Urinary bladder (tissue), 4 donors: ENCODE results near the gene TKFC. TPM values are rescaled to one million over a fixed set of nuclear protein-coding genes. Genes with fewer than 3 reads are reported as not detected.
A peak's percentile ranks its signal among the peaks of the same experiment; 100 is the strongest.
"Not testable (repeated sequence)": the region's sequence is repeated elsewhere in the genome, so short reads cannot be mapped to it uniquely, and the experiment has no call there.

ENCODE experiments used
- DNase-seq: peaks from one replicate; pipeline ENCODE4 v3.0.0-alpha.2; 2015; ENCODE audit errors: extremely low spot score
- H3K27ac ChIP-seq: one replicate; pipeline ENCODE4 v1.5.1; 2013; ENCODE audit warnings: low read depth, mild to moderate bottlenecking, moderate library complexity
- H3K36me3 ChIP-seq: one replicate; pipeline ENCODE4 v1.6.1; 2013; ENCODE audit warnings: mild to moderate bottlenecking, moderate library complexity; ENCODE audit not compliant: insufficient read depth
- H3K4me1 ChIP-seq: one replicate; pipeline ENCODE4 v1.6.1; 2013; ENCODE audit warnings: mild to moderate bottlenecking, moderate library complexity; ENCODE audit not compliant: insufficient read depth
- H3K4me3 ChIP-seq: one replicate; pipeline ENCODE4 v1.5.1; 2013; ENCODE audit warnings: low read depth, low read length
- WGBS: extraction: QIAGEN DNeasy Blood & Tissue Kit; methylation state at CpG from one replicate; pipeline ENCODE4 v1.1.7; 2013; 5-methylcytosine and 5-hydroxymethylcytosine counted together
- polyA plus RNA-seq: library from polyadenylated mRNA; stranded (reverse); fragments of 200-250 nt; gene quantifications from one replicate; pipeline ENCODE4 v1.2.3, GENCODE V29; 2013
- total RNA-seq: library from RNA; depleted of rRNA; stranded (reverse); fragments of >200 nt; gene quantifications from one replicate; pipeline ENCODE4 v1.2.3, GENCODE V29; 2014
- donor health status: healthy with polysubstance abuse.
- donor health status: healthy.

TKFC gene
- total and polyA plus RNA-seq, 2 donors: 8.3 to 27.6 TPM

GRCh38 chr11:61377461-61378160 lies 44.6 kb downstream of the TKFC start:
- no peak overlapping the region for H3K27ac ChIP-seq
- no peak for DNase-seq
- WGBS: 91% methylated on average over 6 of the region's 6 CpGs

GRCh38 chr11:61378713-61379313 lies 45.8 kb downstream of the TKFC start:
- Histone ChIP-seq H3K4me3 (no peak overlapping the region), H3K36me3 (no peaks in the 10 kb centered on the region), H3K4me1 (no peaks in the 10 kb centered on the region), H3K27ac (peak overlapping the region; percentile 84)
- WGBS: 68% methylated on average over 5 of the region's 5 CpGs
- no peak for DNase-seq

More at GRCh38 chr11:61377461-61378160, 44.6 kb downstream of the TKFC start:
- Histone ChIP-seq H3K4me3 (no peak overlapping the region), H3K4me1 (no peaks in the 10 kb centered on the region), H3K36me3 (no peaks in the 10 kb centered on the region)

DNA sequence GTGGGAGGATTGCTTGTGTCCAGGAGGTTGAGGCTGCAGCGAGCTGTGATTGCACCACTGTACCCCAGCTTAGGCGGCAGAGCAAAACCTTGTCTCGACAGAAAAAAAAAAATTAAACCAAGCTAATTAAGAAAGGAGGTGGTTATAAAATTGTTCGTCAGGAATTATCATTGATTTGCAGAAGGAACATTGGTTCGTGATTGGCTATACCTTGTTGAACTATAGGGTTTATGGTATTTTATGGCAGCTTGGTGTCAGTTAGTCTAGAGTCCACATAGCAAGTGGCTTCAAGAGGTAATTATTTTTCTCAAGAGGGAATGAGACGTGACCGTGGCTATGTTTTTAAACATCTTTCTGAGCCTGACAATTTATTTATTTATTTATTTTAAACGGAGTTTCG lies 47.9 kb downstream of the TKFC start:
- Histone ChIP-seq H3K4me1 (no peaks in the 10 kb centered on the region), H3K4me3 (no peak overlapping the region), H3K36me3 (no peaks in the 10 kb centered on the region), H3K27ac (no peak overlapping the region)
- DNase-seq: no peak
- WGBS: 96% methylated on average over 9 of the region's 9 CpGs

- DNase-seq, H3K4me1 ChIP-seq, H3K4me3 ChIP-seq, H3K36me3 ChIP-seq, H3K27ac ChIP-seq: not testable (repeated sequence)
- 90% methylated on average over 5 of the region's 5 CpGs for WGBS
These were observed 50.8 kb downstream of the TKFC start for GRCh38 chr11:61383859-61384258.

DNA sequence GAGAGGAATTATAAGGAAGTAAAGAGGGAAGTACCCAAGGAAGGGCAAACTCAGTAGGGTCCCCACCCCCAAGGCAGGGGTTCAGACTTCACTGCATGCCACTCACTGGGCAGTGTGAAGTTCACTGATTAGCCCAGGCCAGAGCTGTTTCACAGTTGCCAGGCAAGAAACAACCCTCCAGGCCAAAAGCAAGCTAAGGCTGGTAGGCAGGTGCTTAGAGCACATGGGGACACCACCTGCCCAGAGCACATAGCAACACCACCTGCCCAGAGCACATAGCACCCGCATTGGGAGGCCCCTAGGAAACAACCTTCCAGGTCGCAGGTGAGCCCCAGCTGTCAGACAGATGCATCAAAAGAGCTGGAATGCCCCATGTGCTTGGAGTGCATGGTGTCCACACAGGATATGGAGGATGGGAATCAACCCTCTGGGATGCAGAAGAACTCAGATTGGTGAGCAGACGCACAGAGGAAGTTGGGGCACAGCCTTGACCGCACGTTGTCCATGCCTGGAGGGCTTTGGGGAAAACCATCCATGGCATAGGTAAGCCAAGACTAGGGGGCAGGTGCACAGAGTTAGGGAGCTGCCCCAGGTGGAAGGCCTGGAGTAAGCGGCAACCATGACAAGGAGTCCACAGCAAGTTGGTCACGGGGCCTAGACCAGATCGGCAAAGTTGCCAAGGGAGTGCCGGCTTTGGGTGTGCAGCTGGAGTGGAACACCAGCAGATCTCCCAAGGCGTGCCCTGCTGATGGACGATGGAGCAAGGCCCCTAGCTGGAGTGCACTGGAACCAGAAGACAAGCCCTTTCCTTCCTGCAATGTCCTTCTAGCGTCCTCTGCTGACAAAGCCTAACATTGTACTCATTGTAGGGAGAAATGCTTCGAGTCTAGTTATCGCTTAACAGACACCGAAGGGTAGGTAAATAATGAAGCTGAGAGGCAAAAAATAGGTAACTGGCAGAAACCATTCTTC lies 51.5 kb downstream of the TKFC start:
- Histone ChIP-seq H3K4me3 (no peak overlapping the region), H3K27ac (no peak overlapping the region), H3K36me3 (no peaks in the 10 kb centered on the region), H3K4me1 (no peaks in the 10 kb centered on the region)
- 88% methylated on average over 15 of the region's 15 CpGs for WGBS
- DNase-seq: no peak

GRCh38 chr11:61390161-61390560 lies 57.1 kb downstream of the TKFC start:
- no peaks in the 10 kb centered on the region for H3K4me1 ChIP-seq
- no peaks in the 10 kb centered on the region for H3K36me3 ChIP-seq
- H3K27ac ChIP-seq: no peak overlapping the region
- no peak overlapping the region for H3K4me3 ChIP-seq
- 63% methylated on average over 1 of the region's 1 CpG for WGBS
- DNase-seq: no peak

DNA sequence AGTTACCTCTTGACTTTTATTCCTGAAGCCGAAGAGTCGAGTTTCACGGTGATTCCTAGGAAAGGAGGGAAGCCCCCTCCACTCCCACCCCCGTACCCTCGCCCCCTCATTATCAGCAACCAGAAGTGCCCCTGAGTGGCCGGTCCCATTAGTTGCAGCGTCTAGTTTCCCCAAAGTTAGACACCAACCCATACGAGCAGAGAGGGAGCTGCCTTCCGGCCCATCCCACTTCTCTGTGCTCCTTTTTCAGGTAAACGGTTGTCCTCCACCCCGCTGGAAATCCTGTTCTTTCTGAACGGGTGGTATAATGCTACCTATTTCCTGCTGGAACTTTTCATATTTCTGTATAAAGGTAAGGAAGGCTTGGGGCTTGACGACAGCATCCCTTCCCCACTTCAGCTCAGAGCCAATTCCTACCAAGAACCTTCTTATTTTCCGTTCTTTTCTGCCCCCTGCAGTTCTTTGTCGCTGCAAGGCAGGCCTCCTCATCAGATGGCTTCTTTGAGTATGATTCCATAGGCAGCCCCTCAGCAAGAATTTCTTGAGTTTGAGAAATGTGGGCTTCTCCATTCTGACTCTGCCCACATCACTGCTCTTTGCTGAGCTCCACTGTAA lies 60.1 kb downstream of the TKFC start:
- Histone ChIP-seq H3K4me3 (peak overlapping the region; percentile 81), H3K4me1 (no peaks in the 10 kb centered on the region), H3K36me3 (no peaks in the 10 kb centered on the region), H3K27ac (no peak overlapping the region)
- DNase-seq: no peak
- 2% methylated on average over 15 of the region's 15 CpGs for WGBS

Other genes starting within 250 kb of the TKFC start
- gene CD5, start 230.7 kb upstream of the TKFC start, total RNA-seq: not detected
- 0.62 TPM for gene CD5, start 230.7 kb upstream of the TKFC start, polyA plus RNA-seq
- 8.6 TPM for gene VPS37C, start 171.8 kb upstream of the TKFC start, total RNA-seq
- gene VPS37C, start 171.8 kb upstream of the TKFC start, polyA plus RNA-seq: 23.5 TPM
- gene PGA3, start 129.7 kb upstream of the TKFC start, total RNA-seq: 1.3 TPM
- gene PGA3, start 129.7 kb upstream of the TKFC start, polyA plus RNA-seq: 0.60 TPM
- 1.2 TPM for gene PGA4, start 110.9 kb upstream of the TKFC start, total RNA-seq
- 1.1 TPM for gene PGA4, start 110.9 kb upstream of the TKFC start, polyA plus RNA-seq
- 0.69 TPM for gene PGA5, start 92.1 kb upstream of the TKFC start, total RNA-seq
- 0.38 TPM for gene PGA5, start 92.1 kb upstream of the TKFC start, polyA plus RNA-seq
- gene VWCE, start 37.9 kb upstream of the TKFC start, total RNA-seq: 0.63 TPM
- 0.67 TPM for gene VWCE, start 37.9 kb upstream of the TKFC start, polyA plus RNA-seq
- gene DDB1, start 123 bp upstream of the TKFC start, total RNA-seq: 136 TPM
- 109 TPM for gene DDB1, start 123 bp upstream of the TKFC start, polyA plus RNA-seq
- gene CYB561A3, start 28.7 kb downstream of the TKFC start, total RNA-seq: 19.6 TPM
- gene CYB561A3, start 28.7 kb downstream of the TKFC start, polyA plus RNA-seq: 34.9 TPM
- gene TMEM138, start 29.1 kb downstream of the TKFC start, total RNA-seq: 25.5 TPM
- gene TMEM138, start 29.1 kb downstream of the TKFC start, polyA plus RNA-seq: 34.3 TPM
- 20.5 TPM for gene TMEM216, start 59.4 kb downstream of the TKFC start, total RNA-seq
- gene TMEM216, start 59.4 kb downstream of the TKFC start, polyA plus RNA-seq: 17.4 TPM
- 32.9 TPM for gene CPSF7, start 96.7 kb downstream of the TKFC start, total RNA-seq
- gene CPSF7, start 96.7 kb downstream of the TKFC start, polyA plus RNA-seq: 61.1 TPM
- 36.6 TPM for gene SDHAF2, start 96.9 kb downstream of the TKFC start, total RNA-seq
- gene SDHAF2, start 96.9 kb downstream of the TKFC start, polyA plus RNA-seq: 40.7 TPM
- not detected for gene LRRC10B, start 175.5 kb downstream of the TKFC start, total RNA-seq
- 2.7 TPM for gene LRRC10B, start 175.5 kb downstream of the TKFC start, polyA plus RNA-seq
- 1.1 TPM for gene SYT7, start 247.8 kb downstream of the TKFC start, total RNA-seq
- gene SYT7, start 247.8 kb downstream of the TKFC start, polyA plus RNA-seq: 2.6 TPM